ENCODE results near the gene LRRC23.

The LRRC23 gene

GRCh38 chr12:6941267-6941666, 36.6 kb downstream of the LRRC23 start:
- H3K27me3 ChIP-seq (ENCODE audit: insufficient read depth, low read length) = no peaks in the 10 kb centered on the region
- no peaks in the 10 kb centered on the region for H4K20me1 ChIP-seq (ENCODE audit: insufficient read depth, low read length)
- H3K9me2 ChIP-seq (ENCODE audit: low read depth, low read length) = no peaks in the 10 kb centered on the region
- no peaks in the 10 kb centered on the region for H3K79me2 ChIP-seq (ENCODE audit: insufficient read depth, low read length)
- no peaks in the 10 kb centered on the region for H3K36me3 ChIP-seq (ENCODE audit: insufficient read depth, low read length)
- H3K4me1 ChIP-seq (ENCODE audit: insufficient read depth, low read length, severe bottlenecking) = peaks cover 52% of the 10 kb centered on the region
- H3F3A ChIP-seq (ENCODE audit: insufficient read depth, low read length) = no peaks in the 10 kb centered on the region
- H3K4me2 ChIP-seq (ENCODE audit: low read length) = no peak overlapping the region
- H2AFZ ChIP-seq (ENCODE audit: low read length) = no peak overlapping the region
- H3K4me3 ChIP-seq (ENCODE audit: low read depth, low read length, poor library complexity, severe bottlenecking) = no peak overlapping the region
- H3K9ac ChIP-seq (ENCODE audit: low read length) = no peak overlapping the region
- no peak for TF ChIP-seq EZH2 (IDR thresholded peaks at IDR 0.05; ENCODE audit: borderline replicate concordance, low read length)
- TF ChIP-seq CTCF (IDR thresholded peaks at IDR 0.05; ENCODE audit: low read length) = no peak
- no peaks in the 10 kb centered on the region for H3K9me3 ChIP-seq (ENCODE audit: low read length)
- no peak overlapping the region for H3K27ac ChIP-seq (ENCODE audit: low read depth, low read length, poor library complexity, severe bottlenecking)

DNA sequence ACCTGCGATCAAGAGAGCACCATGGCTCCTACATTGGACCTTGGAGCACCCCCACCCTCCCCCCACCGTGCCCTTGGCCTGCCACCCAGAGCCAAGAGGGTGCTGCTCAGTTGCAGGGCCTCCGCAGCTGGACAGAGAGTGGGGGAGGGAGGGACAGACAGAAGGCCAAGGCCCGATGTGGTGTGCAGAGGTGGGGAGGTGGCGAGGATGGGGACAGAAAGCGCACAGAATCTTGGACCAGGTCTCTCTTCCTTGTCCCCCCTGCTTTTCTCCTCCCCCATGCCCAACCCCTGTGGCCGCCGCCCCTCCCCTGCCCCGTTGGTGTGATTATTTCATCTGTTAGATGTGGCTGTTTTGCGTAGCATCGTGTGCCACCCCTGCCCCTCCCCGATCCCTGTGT, 37.2 kb downstream of the LRRC23 start:
- Histone ChIP-seq H3K9ac (ENCODE audit: low read length) (no peak overlapping the region), H3K4me1 (ENCODE audit: insufficient read depth, low read length, severe bottlenecking) (peaks cover 52% of the 10 kb centered on the region), H3K27me3 (ENCODE audit: insufficient read depth, low read length) (no peaks in the 10 kb centered on the region), H3K9me2 (ENCODE audit: low read depth, low read length) (no peaks in the 10 kb centered on the region), H2AFZ (ENCODE audit: low read length) (no peak overlapping the region), H3K27ac (ENCODE audit: low read depth, low read length, poor library complexity, severe bottlenecking) (no peak overlapping the region), H3K79me2 (ENCODE audit: insufficient read depth, low read length) (no peaks in the 10 kb centered on the region), H3K9me3 (ENCODE audit: low read length) (no peaks in the 10 kb centered on the region), H3K36me3 (ENCODE audit: insufficient read depth, low read length) (no peaks in the 10 kb centered on the region), H3K4me2 (ENCODE audit: low read length) (no peak overlapping the region), H4K20me1 (ENCODE audit: insufficient read depth, low read length) (no peaks in the 10 kb centered on the region), H3K4me3 (ENCODE audit: low read depth, low read length, poor library complexity, severe bottlenecking) (no peak overlapping the region), H3F3A (ENCODE audit: insufficient read depth, low read length) (no peaks in the 10 kb centered on the region)
- TF ChIP-seq EZH2 (IDR thresholded peaks at IDR 0.05; ENCODE audit: borderline replicate concordance, low read length) (no peak), CTCF (IDR thresholded peaks at IDR 0.05; ENCODE audit: low read length) (no peak)

- peaks cover 51% of the 10 kb centered on the region for H3K4me1 ChIP-seq (ENCODE audit: insufficient read depth, low read length, severe bottlenecking)
These were observed 37.7 kb downstream of the LRRC23 start for GRCh38 chr12:6942331-6942665.

More at GRCh38 chr12:6942331-6942665, 37.7 kb downstream of the LRRC23 start:
- H3K4me2 ChIP-seq (ENCODE audit: low read length) = no peak overlapping the region
- no peaks in the 10 kb centered on the region for H3K79me2 ChIP-seq (ENCODE audit: insufficient read depth, low read length)
- no peak overlapping the region for H3K4me3 ChIP-seq (ENCODE audit: low read depth, low read length, poor library complexity, severe bottlenecking)
- H4K20me1 ChIP-seq (ENCODE audit: insufficient read depth, low read length) = no peaks in the 10 kb centered on the region
- no peaks in the 10 kb centered on the region for H3K27me3 ChIP-seq (ENCODE audit: insufficient read depth, low read length)
- TF ChIP-seq EZH2 (IDR thresholded peaks at IDR 0.05; ENCODE audit: borderline replicate concordance, low read length) = no peak
- no peak for TF ChIP-seq CTCF (IDR thresholded peaks at IDR 0.05; ENCODE audit: low read length)
- no peak overlapping the region for H3K27ac ChIP-seq (ENCODE audit: low read depth, low read length, poor library complexity, severe bottlenecking)
- no peak overlapping the region for H3K9ac ChIP-seq (ENCODE audit: low read length)
- H3K9me3 ChIP-seq (ENCODE audit: low read length) = no peaks in the 10 kb centered on the region
- H3K36me3 ChIP-seq (ENCODE audit: insufficient read depth, low read length) = no peaks in the 10 kb centered on the region
- H2AFZ ChIP-seq (ENCODE audit: low read length) = no peak overlapping the region
- no peaks in the 10 kb centered on the region for H3F3A ChIP-seq (ENCODE audit: insufficient read depth, low read length)
- H3K9me2 ChIP-seq (ENCODE audit: low read depth, low read length) = no peaks in the 10 kb centered on the region
